Fibroblast of pulmonary artery (primary cell): ENCODE measurements around the gene CLSTN1.

Experiments
- DNase-seq: peaks from one replicate; pipeline ENCODE4 v3.0.0-alpha.2; 2010; ENCODE audit warnings: low read depth
- H3K4me3 ChIP-seq: replicated peaks from 2 replicates; pipeline ENCODE4 v1.5.1; 2011; ENCODE audit warnings: low read depth, mild to moderate bottlenecking, control low read depth, low read length, moderate library complexity
- TF ChIP-seq, protein P1 (sequence below): IDR thresholded peaks from 2 replicates; pipeline ENCODE4 v1.5.1; 2011; ENCODE audit warnings: mild to moderate bottlenecking, control low read depth, low read length, inconsistent platforms; ENCODE audit errors: missing control alignments

The CLSTN1 gene

GRCh38 chr1:9705337-9706093 lies 118.2 kb downstream of the CLSTN1 start:
- peak; percentile 57 for DNase-seq
- H3K4me3 ChIP-seq: no peak overlapping the region
- TF ChIP-seq, protein P1, sequence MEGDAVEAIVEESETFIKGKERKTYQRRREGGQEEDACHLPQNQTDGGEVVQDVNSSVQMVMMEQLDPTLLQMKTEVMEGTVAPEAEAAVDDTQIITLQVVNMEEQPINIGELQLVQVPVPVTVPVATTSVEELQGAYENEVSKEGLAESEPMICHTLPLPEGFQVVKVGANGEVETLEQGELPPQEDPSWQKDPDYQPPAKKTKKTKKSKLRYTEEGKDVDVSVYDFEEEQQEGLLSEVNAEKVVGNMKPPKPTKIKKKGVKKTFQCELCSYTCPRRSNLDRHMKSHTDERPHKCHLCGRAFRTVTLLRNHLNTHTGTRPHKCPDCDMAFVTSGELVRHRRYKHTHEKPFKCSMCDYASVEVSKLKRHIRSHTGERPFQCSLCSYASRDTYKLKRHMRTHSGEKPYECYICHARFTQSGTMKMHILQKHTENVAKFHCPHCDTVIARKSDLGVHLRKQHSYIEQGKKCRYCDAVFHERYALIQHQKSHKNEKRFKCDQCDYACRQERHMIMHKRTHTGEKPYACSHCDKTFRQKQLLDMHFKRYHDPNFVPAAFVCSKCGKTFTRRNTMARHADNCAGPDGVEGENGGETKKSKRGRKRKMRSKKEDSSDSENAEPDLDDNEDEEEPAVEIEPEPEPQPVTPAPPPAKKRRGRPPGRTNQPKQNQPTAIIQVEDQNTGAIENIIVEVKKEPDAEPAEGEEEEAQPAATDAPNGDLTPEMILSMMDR: no peak

DNA sequence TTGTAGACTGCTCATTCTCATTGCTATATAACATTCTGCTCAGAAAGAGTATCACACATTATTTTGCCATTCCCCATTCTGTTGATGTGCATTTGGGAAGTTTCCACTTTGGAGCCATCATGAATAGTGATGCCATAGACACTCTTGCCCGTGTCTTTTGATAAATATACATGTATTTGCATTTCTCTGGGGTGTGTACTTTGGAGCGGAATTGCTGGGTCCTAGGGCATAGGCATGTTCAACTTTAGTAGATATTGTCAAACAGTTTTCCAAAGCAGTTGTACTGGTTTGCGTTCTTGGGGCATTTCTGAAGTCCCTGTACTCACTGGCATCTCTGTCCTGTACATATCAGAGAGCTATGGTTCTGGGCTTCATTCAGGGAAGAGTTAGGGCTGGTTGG lies 120.1 kb downstream of the CLSTN1 start:
- TF ChIP-seq, protein P1: no peak
- H3K4me3 ChIP-seq: no peak overlapping the region
- DNase-seq: no peak

GRCh38 chr1:9703165-9703509 lies 120.6 kb downstream of the CLSTN1 start:
- H3K4me3 ChIP-seq: no peak overlapping the region
- no peak for DNase-seq
- TF ChIP-seq, protein P1: no peak

- no peak for DNase-seq
- H3K4me3 ChIP-seq: no peak overlapping the region
- TF ChIP-seq, protein P1: no peak
Observed at GRCh38 chr1:9701665-9702064, 122.1 kb downstream of the CLSTN1 start.

DNA sequence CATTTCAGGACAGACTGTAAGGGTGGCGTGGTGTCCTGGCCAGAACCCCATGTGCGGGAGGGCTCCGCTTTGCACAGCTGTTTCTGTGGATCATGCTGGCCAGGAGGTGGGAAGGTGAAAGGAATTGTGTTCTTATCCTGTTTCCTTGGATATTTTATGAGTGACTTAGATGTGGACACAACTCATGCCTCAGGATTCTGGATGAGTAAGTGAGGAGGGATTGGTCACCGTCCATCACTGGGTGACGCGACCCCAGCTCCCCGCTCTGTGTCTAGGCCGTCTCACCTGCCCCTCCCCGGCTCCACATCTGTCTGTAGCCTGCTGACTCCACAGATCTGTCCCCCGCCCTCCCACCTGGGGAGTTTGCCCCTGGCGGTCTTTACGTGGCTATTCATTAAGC lies 123.4 kb downstream of the CLSTN1 start:
- peak; percentile 62 for DNase-seq
- TF ChIP-seq, protein P1: no peak

GRCh38 chr1:9699361-9699760 lies 124.4 kb downstream of the CLSTN1 start:
- TF ChIP-seq, protein P1: no peak
- no peak overlapping the region for H3K4me3 ChIP-seq
- DNase-seq: no peak

More for the DNA sequence above, 123.4 kb downstream of the CLSTN1 start:
- H3K4me3 ChIP-seq: no peak overlapping the region

DNA sequence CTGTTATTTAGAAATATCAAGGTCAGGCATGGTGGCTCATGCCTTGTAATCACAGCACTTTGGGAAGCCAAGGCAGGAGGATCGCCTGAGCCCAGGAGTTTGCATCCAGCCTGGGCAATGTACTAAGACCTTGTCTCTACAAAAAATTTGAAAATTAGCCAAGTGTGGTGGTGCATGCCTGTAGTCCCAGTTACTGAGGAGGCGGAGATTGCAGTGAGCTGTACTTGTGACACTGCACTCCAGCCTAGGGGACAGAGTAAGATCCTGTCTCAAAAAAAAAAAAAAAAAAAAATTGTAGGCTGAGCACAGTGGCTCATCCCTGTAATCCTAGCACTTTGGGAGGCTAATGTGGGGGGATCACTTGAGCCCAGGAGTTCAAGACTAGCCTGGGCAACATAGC lies 127.0 kb downstream of the CLSTN1 start:
- no peak overlapping the region for H3K4me3 ChIP-seq

More for the DNA sequence above, 127.0 kb downstream of the CLSTN1 start:
- TF ChIP-seq, protein P1: no peak
- no peak for DNase-seq
